Brain microvascular endothelial cell (primary cell): ENCODE measurements around the gene ANKRD33.

Experiments used
- DNase-seq: peaks from one replicate; pipeline ENCODE4 v3.0.0-alpha.2; 2020
- H3K27ac ChIP-seq: fragments of 250-450 bp; sonication (Bioruptor Pico); 2 replicates; pipeline ENCODE4 v1.5.1; 2020; ENCODE audit warnings: mild to moderate bottlenecking, moderate library complexity
- H3K27me3 ChIP-seq: fragments of 250-450 bp; sonication (Bioruptor Pico); replicated peaks from 2 replicates; pipeline ENCODE4 v1.5.1; 2020; ENCODE audit warnings: mild to moderate bottlenecking
- H3K36me3 ChIP-seq: fragments of 250-450 bp; sonication (Bioruptor Pico); replicated peaks from 2 replicates; pipeline ENCODE4 v1.5.1; 2020; ENCODE audit warnings: mild to moderate bottlenecking
- H3K4me3 ChIP-seq: 2 replicates; pipeline ENCODE4 v1.5.1; 2011; ENCODE audit warnings: low read depth, mild to moderate bottlenecking, control low read depth, low read length, moderate library complexity
- in situ Hi-C: cut with HindIII; loops from 2 replicates; pipeline ENCODE4 v1.10.0; 2017; ENCODE audit warnings: low sequenced_read_pairs, low pct_ligation_motif_present
- TF ChIP-seq, protein P1 (sequence below): IDR thresholded peaks from 2 replicates; pipeline ENCODE4 v1.5.1; 2011; ENCODE audit warnings: low read depth, mild to moderate bottlenecking, moderate library complexity, low read length, control low read depth, inconsistent platforms; ENCODE audit errors: missing control alignments

The ANKRD33 gene

DNA sequence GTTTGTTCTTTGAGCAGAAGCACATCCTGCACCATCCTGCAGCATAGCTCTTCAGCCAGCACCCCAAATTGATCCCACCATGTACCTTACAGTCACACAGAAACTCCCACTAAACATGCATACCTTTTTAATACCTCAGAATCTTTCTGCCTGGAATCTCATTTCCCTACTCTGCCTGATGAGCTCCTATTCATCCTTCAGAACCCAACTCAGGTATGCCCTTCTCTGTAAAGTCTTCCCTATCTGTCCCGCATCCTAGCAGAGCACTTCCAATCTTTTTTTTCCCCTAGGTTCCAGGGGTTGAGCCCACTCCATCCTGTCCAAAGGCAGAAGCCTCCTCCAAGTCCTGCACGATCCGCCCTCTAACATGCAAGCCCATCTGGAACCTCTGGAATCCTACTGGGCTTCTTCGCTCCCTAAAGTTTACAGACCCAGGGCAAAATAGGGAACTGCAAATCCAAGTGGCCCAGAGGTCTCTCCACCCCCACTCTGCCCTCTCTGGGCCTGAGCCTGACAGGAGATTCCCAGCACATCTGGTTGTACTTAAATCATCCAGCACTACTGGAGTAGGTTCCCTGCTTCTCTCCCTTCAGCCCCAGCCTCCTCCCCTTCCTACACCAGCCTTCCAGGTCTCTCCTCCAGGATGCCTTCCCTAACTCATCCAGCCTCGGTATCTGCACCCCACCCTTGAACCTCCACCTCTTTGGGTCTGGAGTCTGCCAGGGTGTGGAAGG is 35.3 kb upstream of the ANKRD33 start:
- peaks cover 36% of the 10 kb centered on the region for H3K27me3 ChIP-seq
- TF ChIP-seq, protein P1, sequence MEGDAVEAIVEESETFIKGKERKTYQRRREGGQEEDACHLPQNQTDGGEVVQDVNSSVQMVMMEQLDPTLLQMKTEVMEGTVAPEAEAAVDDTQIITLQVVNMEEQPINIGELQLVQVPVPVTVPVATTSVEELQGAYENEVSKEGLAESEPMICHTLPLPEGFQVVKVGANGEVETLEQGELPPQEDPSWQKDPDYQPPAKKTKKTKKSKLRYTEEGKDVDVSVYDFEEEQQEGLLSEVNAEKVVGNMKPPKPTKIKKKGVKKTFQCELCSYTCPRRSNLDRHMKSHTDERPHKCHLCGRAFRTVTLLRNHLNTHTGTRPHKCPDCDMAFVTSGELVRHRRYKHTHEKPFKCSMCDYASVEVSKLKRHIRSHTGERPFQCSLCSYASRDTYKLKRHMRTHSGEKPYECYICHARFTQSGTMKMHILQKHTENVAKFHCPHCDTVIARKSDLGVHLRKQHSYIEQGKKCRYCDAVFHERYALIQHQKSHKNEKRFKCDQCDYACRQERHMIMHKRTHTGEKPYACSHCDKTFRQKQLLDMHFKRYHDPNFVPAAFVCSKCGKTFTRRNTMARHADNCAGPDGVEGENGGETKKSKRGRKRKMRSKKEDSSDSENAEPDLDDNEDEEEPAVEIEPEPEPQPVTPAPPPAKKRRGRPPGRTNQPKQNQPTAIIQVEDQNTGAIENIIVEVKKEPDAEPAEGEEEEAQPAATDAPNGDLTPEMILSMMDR: no peak
- no peak for DNase-seq
- in situ Hi-C loops: no loop called here
- no peaks in the 10 kb centered on the region for H3K36me3 ChIP-seq
- H3K27ac ChIP-seq: no peak overlapping the region
- no peak overlapping the region for H3K4me3 ChIP-seq

DNA sequence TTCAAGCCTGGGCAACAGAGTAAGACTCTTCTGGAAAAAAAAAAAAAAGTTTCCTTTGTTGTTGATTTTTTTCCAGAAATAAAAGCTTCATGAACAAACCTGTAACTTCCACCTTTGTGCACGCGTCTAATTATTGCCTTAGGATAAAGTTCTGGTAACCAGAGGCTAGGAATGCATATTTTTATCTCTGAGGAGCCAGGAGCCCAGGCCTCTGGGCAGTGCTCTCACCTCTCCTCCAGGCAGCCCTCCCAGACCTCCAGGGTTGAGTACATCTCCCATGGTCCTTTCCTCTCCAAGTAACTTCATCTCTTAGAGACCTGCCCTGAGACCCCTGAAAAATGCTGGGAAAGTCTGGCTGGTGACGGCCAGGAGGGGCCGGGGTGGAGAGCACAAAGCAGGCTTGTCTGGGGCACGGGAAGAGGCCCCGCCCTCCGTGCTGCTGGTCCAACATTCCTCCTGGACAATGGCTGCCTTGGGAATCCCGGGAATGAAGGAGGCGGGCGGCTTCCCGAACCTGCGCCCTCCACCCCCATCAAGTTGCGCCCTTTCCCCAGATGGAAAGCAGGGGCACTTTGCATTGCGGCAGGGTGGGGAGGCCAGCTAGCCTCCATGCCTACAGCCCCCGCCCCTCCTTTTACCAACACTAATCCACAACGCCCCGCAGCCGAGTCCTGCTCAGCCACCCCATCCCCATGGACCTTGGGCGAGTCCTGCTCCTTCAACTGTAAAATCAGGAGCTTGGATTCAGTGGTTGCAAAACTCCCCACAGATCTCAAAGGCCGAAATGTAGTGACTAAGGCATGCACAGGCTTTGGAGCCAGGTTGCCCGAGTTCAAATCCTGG is 32.1 kb upstream of the ANKRD33 start:
- DNase-seq: no peak
- Histone ChIP-seq H3K4me3 (peak overlapping the region; percentile 48), H3K27ac (no peak overlapping the region), H3K27me3 (peaks cover 15% of the 10 kb centered on the region), H3K36me3 (no peaks in the 10 kb centered on the region)
- in situ Hi-C loops: no loop called here
- TF ChIP-seq, protein P1: no peak

- TF ChIP-seq, protein P1: no peak
- Histone ChIP-seq H3K27me3 (peaks cover 24% of the 10 kb centered on the region), H3K27ac (no peak overlapping the region), H3K36me3 (no peaks in the 10 kb centered on the region), H3K4me3 (no peak overlapping the region)
- in situ Hi-C loops: no loop called here
- DNase-seq: no peak
Observed at GRCh38 chr12:51860986-51861385, 26.9 kb upstream of the ANKRD33 start.

GRCh38 chr12:51862947-51863346 is 25.0 kb upstream of the ANKRD33 start:
- Histone ChIP-seq H3K36me3 (no peaks in the 10 kb centered on the region), H3K4me3 (no peak overlapping the region), H3K27ac (no peak overlapping the region), H3K27me3 (peaks cover 19% of the 10 kb centered on the region)
- TF ChIP-seq, protein P1: no peak
- DNase-seq: no peak
- in situ Hi-C loops: no loop called here

GRCh38 chr12:51863363-51863932 is 24.5 kb upstream of the ANKRD33 start:
- Histone ChIP-seq H3K27me3 (peaks cover 19% of the 10 kb centered on the region), H3K36me3 (no peaks in the 10 kb centered on the region), H3K27ac (no peak overlapping the region), H3K4me3 (peak overlapping the region; percentile 52)
- in situ Hi-C loops: no loop called here
- no peak for DNase-seq
- TF ChIP-seq, protein P1: no peak
